Glomerular endothelial cell (primary cell): ENCODE measurements around the gene DLK1. TPM values are rescaled to one million over a fixed set of nuclear protein-coding genes. Genes with fewer than 3 reads are reported as not detected.

ENCODE experiments used
- DNase-seq: peaks from one replicate; pipeline ENCODE4 v3.0.0-alpha.2; 2011; ENCODE audit warnings: low read depth, low spot score; ENCODE audit errors: extremely low read depth
- total RNA-seq: library from RNA; depleted of rRNA; stranded (reverse); fragments of >200 nt; gene quantifications from 2 replicates; pipeline ENCODE4 v1.2.3, GENCODE V29; 2015

Gene DLK1
- total RNA-seq, 1 donor from 2014 or later: not detected

DNA sequence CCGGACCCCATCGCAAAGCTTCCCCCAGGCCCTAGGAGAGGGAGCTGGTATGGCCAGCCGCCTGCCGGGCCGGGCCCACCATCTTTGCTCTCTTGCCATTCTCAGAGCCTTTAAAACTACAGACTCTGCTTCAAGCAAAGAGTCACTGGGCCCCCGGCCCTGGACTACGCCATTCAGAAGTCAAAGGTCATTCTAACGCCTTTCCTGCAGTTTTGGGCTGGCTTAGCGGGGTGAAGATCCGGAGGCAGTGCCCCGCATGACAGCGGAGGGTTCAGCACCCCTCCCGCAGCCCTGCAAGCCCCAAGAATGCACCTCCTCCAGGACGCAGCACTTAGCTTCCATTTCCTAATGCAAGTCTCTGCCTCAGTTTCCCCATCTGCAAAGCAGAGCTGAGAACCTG is 61.0 kb downstream of the DLK1 start:
- DNase-seq: no peak

Other genes starting within 250 kb of the DLK1 start
- gene BEGAIN, start 139.5 kb upstream of the DLK1 start, total RNA-seq: 0.05 TPM in 1 of 2 replicates, not detected in the other
- gene MEG3, start 99.2 kb downstream of the DLK1 start, total RNA-seq: 134 and 219 TPM in 2 replicates
- gene RTL1, start 176.8 kb downstream of the DLK1 start, total RNA-seq: 0.10 TPM in 1 of 2 replicates, not detected in the other